Activated T-helper 1 cell treated with anti-CD3 and anti-CD28 coated beads, Interleukin-2, amount 50 U/mL, for 16 hours (primary cell): Measurements from ENCODE around the gene CDK5RAP2.
"Not testable (repeated sequence)": the region's sequence is repeated elsewhere in the genome, so short reads cannot be mapped to it uniquely, and the experiment has no call there.

Source experiments
- DNase-seq, 2 donors: peaks; one replicate each; pipeline ENCODE4 v3.0.0-alpha.2; 2020; ENCODE audit warnings: low read depth in 1 of 2, low spot score in 1 of 2

The CDK5RAP2 gene

DNA sequence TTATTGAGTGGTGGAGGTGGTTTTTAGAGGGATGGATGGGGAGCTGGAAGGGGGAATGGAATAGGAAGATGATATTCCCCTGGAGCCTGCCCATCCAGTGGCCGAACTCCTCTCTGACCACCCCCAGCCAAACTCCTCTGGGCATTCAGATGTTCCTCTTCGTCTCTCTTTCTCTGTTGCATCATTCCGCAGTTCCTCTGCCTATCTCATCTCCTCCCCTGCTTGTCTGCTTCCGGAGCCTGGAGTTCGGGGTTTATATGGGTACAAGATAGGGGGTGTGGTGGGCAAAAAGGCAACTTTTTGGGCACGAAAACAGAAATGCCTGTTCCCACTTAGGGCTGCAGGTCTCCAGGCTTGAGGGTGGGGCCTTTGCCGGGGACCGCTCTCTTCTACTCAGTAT, 12.2 kb upstream of the CDK5RAP2 start:
- no peak for DNase-seq

DNA sequence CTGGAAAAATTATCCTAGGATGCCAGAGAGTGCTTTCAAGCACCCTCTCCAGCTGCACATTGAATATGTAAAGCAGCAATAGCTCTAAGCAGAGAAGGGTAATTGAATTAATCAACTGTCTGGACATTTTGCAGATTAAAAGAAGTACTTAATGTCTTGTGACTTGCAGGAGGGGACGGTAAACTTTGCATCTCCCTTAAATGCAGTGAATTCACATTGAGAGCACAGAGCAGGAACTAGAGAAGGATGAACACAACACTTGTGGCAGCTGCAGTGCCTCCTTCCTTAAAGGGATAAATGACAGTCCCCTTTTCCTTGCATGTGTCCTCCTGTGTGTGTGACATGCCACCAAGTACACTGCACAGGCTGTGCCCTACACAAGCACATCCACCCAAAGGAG, 7.4 kb upstream of the CDK5RAP2 start:
- DNase-seq = no peak

DNA sequence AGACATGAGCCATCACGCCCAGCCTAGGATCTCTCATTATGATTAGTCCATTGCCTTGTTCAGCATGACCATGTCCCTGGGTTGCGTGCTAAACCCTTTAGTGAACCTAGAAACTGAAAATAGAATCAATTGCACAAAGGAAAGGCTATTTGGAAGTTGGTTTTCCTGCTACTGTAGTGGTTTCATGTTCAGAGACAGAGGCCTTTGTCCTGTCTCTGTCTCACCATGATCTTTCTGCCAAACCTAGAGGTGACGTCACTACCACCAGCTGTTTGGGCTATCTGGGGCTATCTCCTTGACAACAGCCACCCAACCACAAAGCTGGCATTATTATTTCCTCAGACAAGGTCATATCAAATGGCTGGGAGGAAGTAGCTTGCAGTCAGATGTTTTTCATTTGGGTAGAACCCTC, 4.0 kb upstream of the CDK5RAP2 start:
- DNase-seq = no peak

DNA sequence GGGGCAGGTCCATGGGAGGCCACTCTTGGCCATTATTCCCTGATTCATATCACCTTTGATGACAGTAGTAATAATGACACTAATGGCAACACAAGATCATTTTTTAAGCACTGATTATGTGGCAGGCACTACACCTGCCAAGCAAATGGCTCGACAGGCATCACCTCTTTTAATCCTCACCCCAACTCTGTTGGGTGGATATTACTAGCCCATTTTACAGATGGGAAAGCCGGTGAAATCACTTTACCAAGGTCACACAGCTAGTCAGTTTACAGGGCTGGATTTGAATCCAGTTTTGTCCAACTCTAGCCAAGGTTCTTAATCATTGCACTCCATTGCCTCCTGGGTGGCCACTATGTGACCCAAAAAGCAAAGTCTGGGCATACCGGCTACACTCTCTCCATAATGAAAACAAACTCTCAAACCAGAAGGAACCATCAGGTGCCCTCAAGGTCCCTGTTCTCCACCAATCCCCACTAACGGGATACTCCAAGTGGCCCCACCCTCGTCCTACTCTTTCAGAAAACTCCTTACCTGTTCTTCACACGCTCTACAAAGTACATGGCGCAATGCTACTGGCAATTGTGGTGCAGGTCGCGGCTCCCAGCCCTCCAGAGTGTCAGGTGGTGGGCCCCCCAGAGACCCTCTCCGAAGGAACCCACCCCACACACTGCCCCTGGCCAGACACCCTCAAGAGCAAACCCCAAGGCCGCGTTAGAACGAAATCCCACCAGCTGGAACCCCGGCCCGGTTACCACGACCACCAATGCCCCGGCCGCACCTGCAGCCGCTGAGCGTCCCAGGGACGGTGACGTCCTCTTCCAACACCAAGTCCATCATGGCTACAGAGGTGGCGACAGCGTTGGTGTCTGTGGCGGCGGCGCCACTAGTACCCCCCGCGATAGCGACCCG, 572 bp downstream of the CDK5RAP2 start:
- DNase-seq = no peak

DNA sequence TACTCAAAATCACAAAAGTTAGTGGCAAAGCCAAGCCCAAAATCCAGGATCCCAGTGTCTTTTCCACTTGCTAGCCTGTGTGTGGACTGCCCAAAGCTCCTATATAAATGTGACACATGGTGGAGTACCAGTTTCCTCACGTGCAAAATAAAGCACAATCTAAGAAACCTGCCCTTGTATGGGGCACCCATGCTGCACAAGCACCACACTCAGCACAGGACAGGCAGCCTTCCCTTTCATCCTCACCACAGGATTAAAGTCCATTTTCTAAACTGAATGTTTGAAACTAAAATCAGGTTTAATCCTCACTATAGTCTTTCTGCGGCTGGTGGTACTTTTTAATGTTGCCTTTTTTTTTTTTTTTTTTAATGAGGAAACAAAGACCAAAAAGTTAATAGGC, 5.5 kb downstream of the CDK5RAP2 start:
- DNase-seq = no peak

DNA sequence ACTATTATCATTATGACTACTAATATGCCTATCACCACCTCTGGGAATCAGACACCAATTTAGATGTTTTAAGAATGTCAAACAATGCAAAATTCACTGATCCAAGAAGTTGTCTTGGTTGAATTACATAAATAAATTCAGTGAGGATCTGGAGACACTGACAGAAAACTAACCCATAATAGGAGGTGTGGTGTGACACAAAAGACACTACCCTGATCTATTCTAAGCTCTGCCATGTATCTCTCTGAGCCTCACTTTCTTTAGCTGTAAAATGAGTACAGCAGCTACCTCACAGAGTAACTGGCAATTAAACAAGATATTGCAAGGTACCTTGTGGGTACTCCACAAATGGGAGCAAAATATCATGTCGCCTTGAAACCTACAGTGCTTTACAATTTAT, 7.5 kb downstream of the CDK5RAP2 start:
- DNase-seq = no peak

DNA sequence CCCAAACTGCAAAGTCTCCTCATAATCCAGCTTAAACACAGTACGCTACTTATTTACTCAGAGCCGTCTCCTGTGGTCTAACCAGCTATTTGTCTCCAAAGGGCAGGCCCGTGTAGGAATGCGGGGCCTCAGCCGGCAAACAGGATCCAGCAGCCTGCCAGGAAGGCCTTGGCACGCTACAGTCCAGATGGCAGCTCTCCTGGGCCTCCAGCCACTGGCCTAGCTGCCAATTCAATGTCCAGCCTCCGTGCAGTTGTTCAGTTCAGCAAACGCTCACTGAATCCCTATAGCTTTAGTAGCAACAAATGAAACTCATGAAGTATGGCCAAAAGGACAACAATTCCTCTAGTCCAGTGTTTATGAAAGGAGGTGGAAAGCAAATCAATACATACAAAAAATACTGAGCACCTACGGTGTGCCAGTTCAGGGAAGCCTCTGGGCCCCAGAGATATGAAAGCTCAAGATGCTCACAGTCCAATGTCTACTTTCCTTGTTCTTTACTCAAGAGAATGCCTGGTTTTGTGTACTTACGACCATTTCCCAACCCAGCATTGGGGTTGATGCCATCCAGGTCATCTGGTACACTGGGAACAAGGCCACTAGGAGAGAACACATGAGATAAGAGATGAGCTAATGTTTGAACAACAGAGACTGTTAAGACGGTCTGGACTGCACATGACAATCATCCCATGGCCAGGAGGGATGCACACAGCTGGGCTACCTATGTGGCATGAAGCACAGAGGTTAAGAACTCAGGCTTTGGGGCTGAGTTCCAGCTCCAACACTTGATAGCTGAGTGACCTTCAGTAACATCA, 8.3 kb downstream of the CDK5RAP2 start:
- DNase-seq = no peak

DNA sequence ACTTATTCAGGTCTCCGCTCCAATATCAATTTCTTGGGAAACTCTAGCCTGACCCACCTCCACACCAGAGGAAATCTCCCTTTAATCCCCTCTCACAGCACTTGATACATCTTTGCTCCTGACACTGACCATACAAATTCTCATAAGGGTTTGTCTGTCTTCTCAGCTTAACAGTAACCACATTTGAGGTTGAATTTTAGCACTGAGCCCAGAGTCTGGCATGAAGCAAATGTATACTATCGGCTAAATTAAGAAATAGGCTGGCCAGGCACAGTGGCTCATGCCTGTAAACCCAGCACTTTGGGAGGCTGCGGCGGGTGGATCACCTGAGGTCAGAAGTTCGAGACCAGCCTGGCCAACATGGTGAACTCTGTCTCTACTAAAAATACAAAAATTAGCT, 9.7 kb downstream of the CDK5RAP2 start:
- no peak for DNase-seq

DNA sequence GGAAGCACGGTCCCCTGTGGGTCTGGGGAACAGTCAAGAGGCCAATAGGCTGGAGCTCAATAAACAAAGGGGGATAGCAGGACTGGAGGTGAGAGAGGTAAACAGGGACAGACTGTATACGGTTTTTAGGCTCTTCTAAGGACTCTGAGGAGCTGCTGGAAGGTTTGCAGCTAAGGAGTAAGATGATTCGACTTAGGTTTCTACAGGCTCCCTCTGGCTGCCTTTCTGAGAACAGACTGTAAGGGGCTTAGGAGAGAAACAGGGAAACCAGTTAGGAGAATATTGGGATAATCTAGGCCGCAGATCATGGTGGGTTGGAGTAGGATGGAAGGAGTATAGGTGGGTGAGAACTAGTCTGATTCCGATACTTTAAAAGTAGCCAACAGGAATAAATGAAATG, 10.4 kb downstream of the CDK5RAP2 start:
- DNase-seq = no peak

DNA sequence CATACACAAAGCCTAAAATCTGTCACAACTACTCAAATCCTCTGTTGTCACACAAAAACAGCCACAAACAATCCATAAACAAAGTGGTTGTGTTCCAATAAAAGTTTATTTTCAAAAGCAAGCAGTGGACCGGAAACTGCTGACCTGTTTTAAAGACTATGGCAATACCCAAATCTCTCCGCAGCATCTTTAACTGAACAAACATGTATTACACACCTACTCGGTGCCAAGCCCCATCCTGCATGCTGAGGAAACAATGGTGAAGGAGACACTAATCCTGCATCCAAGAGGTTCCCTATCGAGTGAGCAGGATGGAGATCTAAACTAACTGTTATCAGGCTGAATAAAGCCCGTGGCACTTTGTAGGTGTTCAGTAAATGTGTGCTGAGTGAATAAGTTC, 11.2 kb downstream of the CDK5RAP2 start:
- DNase-seq = no peak

DNA sequence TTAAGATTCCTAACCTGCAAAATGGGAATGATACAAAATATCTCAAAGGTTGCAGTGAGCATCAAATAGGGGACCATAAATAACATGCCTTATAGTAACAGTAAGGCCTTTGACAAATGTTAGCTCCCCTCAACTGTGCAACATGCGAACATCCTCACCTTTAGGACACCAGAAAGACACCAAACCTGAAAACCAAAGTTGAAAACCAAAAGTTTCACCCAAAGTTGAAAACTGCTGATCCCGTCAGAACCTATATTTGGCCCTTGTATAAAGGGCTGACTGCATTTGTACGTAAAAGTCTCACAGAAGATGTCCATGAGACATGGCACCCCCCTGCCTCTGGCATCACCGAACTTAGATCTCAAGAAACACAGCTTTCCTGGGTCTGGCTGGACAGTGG, 12.1 kb downstream of the CDK5RAP2 start:
- no peak for DNase-seq

DNA sequence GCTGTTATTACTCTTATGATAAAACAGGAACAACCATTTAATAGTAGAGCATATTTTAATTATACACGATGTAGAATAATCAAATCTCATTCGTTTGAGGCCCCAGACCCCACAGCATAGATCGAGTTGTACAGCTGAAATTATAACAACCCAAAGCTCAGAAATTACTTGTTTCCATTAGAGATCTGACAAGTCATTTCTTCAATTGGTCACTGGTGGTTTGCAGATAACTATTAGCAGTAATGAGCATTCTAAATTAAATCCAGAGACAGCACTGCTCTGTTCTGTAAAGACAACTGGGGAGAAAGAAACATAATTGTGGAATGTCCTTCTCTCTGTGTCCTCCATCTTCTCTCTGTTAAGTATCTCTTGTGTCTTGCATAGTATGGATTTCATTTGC, 12.9 kb downstream of the CDK5RAP2 start:
- no peak for DNase-seq

DNA sequence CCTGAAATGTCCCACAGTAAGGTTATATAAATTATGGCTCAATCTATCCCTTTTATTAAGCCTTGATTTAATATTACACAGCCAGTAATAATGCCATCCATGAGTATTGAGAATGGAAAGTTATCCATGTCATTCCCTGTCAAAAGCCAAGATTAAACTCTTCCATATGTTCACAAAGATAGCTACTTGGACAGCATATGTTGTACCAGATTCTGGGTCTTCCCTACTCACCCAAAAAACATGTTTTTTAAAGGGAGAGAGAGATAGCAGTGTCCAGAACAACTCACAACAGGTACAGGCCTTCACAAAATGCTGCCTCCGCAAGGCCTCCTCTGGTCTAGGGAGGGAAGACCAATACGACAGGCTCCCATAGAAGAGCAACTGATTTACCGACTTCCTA, 15.4 kb downstream of the CDK5RAP2 start:
- no peak for DNase-seq

DNA sequence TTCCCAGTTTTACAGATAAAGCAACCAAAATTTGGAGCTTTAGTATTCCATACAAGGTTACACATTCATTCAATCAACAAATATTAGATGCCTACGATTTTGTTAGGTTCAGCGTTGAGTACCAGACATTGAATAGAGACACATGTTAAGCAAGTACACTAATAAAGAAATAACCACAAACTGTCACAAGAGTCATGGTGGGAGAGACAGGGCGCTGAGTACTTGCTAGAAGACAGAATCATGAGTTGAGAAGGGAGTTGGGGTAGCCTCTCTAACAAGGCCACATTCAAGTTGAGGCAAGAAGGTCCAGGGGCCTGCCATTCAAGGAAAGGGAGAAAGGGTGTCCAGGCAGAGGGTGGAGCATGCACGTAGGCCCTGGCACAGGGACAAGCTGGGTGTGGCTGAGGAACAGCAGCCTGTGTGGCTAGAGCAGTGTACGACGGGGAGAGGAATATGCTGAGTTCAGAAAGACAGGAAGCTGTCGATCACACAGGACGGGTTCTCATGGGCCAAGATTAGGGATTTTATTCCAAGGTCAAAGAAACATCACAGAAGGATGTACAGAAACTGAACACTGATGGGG, 17.0 kb downstream of the CDK5RAP2 start:
- DNase-seq = no peak

DNA sequence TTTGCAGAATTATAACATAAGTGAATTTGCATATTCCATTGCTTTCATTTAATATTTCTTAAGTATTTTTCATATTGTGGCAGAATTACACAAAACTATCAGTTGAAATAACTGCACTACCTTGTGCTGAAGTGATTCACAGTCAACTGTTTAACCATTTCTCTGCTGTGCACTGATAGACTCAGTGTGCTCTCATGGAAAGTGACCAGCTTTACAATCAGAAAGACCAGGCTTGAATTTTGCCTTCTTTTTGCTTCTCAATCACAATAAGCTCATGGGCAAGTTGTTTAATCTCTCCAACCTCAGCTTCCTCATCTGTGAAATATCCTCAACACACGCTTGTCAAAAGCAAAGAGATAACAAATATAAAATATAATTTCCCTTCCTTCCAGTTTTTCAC, 18.3 kb downstream of the CDK5RAP2 start:
- no peak for DNase-seq

DNA sequence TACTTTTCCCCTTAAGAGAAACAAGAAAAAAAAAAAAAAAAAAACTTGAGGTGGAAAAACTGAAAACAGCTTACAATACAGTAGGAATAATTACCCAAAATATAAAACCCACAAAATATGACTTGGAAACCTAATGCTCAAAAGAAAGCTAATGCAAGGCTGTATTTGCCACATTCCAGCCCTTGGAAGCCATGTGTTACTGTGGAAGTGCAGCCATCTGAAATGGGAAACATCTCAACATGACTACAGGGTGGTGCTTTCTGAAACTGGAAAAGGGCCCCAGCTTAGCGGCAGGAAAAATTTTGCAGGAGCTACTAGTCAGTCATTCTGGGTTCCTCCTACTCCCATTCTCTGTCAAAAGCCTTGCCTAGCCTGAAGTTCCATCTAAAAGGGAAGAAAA, 20.4 kb downstream of the CDK5RAP2 start:
- DNase-seq = no peak

DNA sequence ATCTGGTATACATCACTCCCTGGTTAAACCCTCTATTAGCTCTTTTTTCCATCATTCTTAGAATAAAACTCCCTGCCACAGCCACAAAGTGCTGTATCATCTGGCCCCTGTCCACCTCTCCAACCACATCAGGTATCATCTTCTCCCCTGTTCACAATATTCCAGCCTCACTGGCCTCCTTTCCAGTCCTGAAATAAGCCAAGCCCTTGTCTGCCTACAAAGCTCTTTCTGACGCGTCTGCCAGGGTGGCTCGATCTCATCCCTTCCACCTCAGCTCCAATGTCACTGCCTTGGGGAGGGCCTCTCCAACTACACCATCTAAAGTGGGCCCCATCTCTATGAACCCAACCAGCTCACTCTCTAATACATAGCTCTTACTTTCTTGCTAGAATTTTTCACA, 21.5 kb downstream of the CDK5RAP2 start:
- DNase-seq = no peak

DNA sequence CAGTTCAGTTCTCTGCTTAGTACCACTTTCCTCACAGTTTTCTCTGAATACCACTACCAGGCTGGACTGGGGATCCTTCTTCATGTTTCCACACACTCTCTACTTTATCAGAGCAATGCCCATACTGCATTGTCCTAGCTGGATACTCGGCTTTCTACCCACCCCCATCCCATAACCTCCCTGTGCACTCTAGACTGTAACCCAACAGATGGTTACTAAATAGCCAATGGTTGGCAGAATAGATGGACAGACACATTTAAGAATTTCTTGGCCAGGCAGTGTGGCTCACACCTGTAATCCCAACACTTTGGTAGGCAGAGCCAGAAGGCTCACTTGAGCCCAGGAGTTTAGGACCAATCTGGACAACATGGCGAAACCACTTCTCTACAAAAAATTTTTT, 22.8 kb downstream of the CDK5RAP2 start:
- no peak for DNase-seq

DNA sequence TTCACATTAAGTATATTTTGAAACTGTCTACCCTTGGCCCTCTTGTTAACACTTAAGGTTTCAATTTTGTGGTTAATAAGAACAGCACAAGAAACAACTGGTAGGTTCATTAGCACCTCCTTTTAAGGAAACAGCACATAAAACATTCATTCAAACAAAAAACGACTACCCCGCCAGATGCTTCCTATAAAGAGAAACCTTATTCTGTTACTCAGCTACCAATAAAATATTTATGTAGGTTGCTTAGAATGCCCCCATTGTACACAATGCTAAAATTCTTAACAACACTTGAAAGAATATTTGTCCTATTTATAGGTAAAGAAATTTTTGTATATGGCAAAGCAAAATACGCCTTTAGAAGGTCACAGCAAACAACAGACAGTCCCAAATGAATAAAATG, 23.2 kb downstream of the CDK5RAP2 start:
- DNase-seq = no peak

DNA sequence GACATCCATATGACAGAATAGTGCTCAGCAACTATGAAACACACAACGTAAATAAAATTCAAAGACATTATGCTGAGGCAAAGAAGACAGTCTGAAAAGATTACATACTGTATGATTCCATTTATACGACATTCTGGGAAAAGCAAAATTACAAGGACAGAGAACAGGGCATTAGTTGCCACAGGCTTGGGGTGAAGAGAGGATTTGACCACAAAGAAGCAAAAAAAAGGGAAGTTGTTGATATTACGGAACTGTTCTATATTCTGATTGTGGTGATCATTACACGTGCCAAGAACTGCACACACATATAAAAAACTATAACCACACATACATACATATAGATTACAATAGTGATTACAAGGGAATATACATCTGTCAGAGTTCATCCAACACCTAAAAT, 24.1 kb downstream of the CDK5RAP2 start:
- DNase-seq = no peak

DNA sequence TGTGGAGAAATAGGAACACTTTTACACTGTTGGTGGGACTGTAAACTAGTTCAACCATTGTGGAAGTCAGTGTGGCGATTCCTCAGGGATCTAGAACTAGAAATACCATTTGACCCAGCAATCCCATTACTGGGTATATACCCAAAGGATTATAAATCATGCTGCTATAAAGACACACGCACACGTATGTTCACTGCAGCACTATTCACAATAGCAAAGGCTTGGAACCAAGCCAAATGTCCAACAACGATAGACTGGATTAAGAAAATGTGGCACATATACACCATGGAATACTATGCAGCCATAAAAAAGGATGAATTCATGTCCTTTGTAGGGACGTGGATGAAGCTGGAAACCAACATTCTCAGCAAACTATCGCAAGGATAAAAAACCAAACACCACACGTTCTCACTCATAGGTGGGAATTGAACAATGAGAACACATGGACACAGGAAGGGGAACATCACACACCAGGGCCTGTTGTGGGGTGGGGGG, 27.7 kb downstream of the CDK5RAP2 start:
- DNase-seq = not testable (repeated sequence)
